ENCODE results near the gene SIRPD. TPM values are rescaled to one million over a fixed set of nuclear protein-coding genes. Genes with fewer than 3 reads are reported as not detected.

SIRPD gene
- total and polyA plus RNA-seq, 2 of the 13 experiments (the other 11 are each of a cell fraction or from before 2014, with no cell fraction given) = not detected

- no peak for TF ChIP-seq BCL3 (CRISPR knock-in tag; IDR thresholded peaks at IDR 0.05)
Measured at GRCh38 chr20:1484438-1485116, 72.9 kb downstream of the SIRPD start (continued).

Small RNA genes within 50 kb of the gene (small RNA-seq; reads per million reads assigned to genes)
- 0 reads per million in 3 experiments for gene RNU6-917P (ENCODE audit: insufficient read depth in 2 of 3, insufficient read length in 3 of 3, low read depth in 2 of 3, low replicate concordance in 1 of 3)

Other genes starting within 250 kb of the SIRPD start
- 0.87 and 1.2 TPM in 2 replicates for gene SDCBP2, start 228.6 kb downstream of the SIRPD start, total RNA-seq (2016; rRNA removed; fragmentation: Illumina TruSeq; extraction: Trizol)
- gene SDCBP2, start 228.6 kb downstream of the SIRPD start, polyA plus RNA-seq (2011; rRNA removed) = 2.4 and 2.9 TPM in 2 replicates
- gene FKBP1A, start 164.7 kb downstream of the SIRPD start, total RNA-seq (2016; rRNA removed; fragmentation: Illumina TruSeq; extraction: Trizol) = 119 and 188 TPM in 2 replicates
- gene FKBP1A, start 164.7 kb downstream of the SIRPD start, polyA plus RNA-seq (2011; rRNA removed) = 436 and 468 TPM in 2 replicates
- 62.7 and 74.0 TPM in 2 replicates for gene NSFL1C, start 90.9 kb downstream of the SIRPD start, total RNA-seq (2016; rRNA removed; fragmentation: Illumina TruSeq; extraction: Trizol)
- gene NSFL1C, start 90.9 kb downstream of the SIRPD start, polyA plus RNA-seq (2011; rRNA removed) = 22.9 and 31.9 TPM in 2 replicates
- not detected in 2 replicates for gene SIRPB2, start 66.3 kb downstream of the SIRPD start, total RNA-seq (2016; rRNA removed; fragmentation: Illumina TruSeq; extraction: Trizol)
- not detected in 2 replicates for gene SIRPB2, start 66.3 kb downstream of the SIRPD start, polyA plus RNA-seq (2011; rRNA removed)
- gene SIRPB1, start 62.3 kb upstream of the SIRPD start, total RNA-seq (2016; rRNA removed; fragmentation: Illumina TruSeq; extraction: Trizol) = 0.98 and 1.4 TPM in 2 replicates
- gene SIRPB1, start 62.3 kb upstream of the SIRPD start, polyA plus RNA-seq (2011; rRNA removed) = 0.41 and 0.46 TPM in 2 replicates
- gene SIRPG, start 100.1 kb upstream of the SIRPD start, total RNA-seq (2016; rRNA removed; fragmentation: Illumina TruSeq; extraction: Trizol) = not detected in 2 replicates
- not detected in 2 replicates for gene SIRPG, start 100.1 kb upstream of the SIRPD start, polyA plus RNA-seq (2011; rRNA removed)